SK-N-SH (cell line): ENCODE results near the gene HNRNPF. TPM values are rescaled to one million over a fixed set of nuclear protein-coding genes. Genes with fewer than 3 reads are reported as not detected.

Experiments
- CTCF ChIA-PET: fragments of 300-600, 350-600 bp; formaldehyde crosslinking; extraction: SDS; loops from one replicate; lab custom pipeline; 2021; lab: Yijun Ruan, JAX
- POLR2A ChIA-PET: fragments of 350-600 bp; sonication (Branson Sonifier 250); formaldehyde crosslinking; extraction: SDS; loops from one replicate; lab custom pipeline; 2020; ENCODE audit warnings: antibody characterized with exemption, inconsistent platforms; lab: Yijun Ruan, JAX
- DNase-seq: peaks from one replicate; pipeline ENCODE4 v3.0.0; 2012
- H2AFZ ChIP-seq: fragments of 200-600 bp; sonication (generic); 2 replicates; pipeline ENCODE4 v1.8.1; 2016; ENCODE audit warnings: antibody characterized with exemption, mild to moderate bottlenecking, low read depth
- H3F3A ChIP-seq: fragments of 200-600 bp; sonication (generic); replicated peaks from 2 replicates; pipeline ENCODE3; 2016; ENCODE audit warnings: antibody characterized with exemption, mild to moderate bottlenecking; ENCODE audit not compliant: insufficient read depth
- H3K27ac ChIP-seq, 2 experiments: fragments of 200-500 bp in 1 of 2; fragments of 200-600 bp in 1 of 2; sonication (Bioruptor generic) in 1 of 2; sonication (generic), shearing (Covaris generic) in 1 of 2; 2 replicates each; pipeline versions ENCODE4 v1.5.1 to v1.6.1; 2014 to 2016; ENCODE audit warnings: low read depth in 2 of 2, inconsistent platforms in 1 of 2, low read length in 1 of 2, mild to moderate bottlenecking in 1 of 2, mixed read lengths in 1 of 2
- H3K27me3 ChIP-seq: fragments of 200-600 bp; sonication (generic), shearing (Covaris generic); 2 replicates; pipeline ENCODE4 v1.6.1; 2016; ENCODE audit warnings: mixed run types; ENCODE audit not compliant: insufficient read depth
- H3K36me3 ChIP-seq, 2 experiments: fragments of 200-500 bp in 1 of 2; fragments of 200-600 bp in 1 of 2; sonication (Bioruptor generic) in 1 of 2; sonication (generic) in 1 of 2; replicated peaks in 1 of 2; 2 replicates each; pipeline versions ENCODE3 to v1.5.1; 2014 to 2016; ENCODE audit warnings: low read length in 1 of 2, mild to moderate bottlenecking in 1 of 2; ENCODE audit not compliant: insufficient read depth in 2 of 2, control insufficient read depth in 1 of 2
- H3K4me1 ChIP-seq, 2 experiments: fragments of 200-500 bp in 1 of 2; fragments of 200-600 bp in 1 of 2; sonication (Bioruptor generic) in 1 of 2; sonication (generic), shearing (Covaris generic) in 1 of 2; 2 replicates each; pipeline versions ENCODE4 v1.5.1 to v1.6.1; 2014 to 2016; ENCODE audit warnings: low read depth in 1 of 2, low read length in 1 of 2, mixed run types in 1 of 2; ENCODE audit not compliant: insufficient read depth in 2 of 2, control insufficient read depth in 1 of 2
- H3K4me2 ChIP-seq: fragments of 200-600 bp; sonication (generic), shearing (Covaris generic); 2 replicates; pipeline ENCODE4 v1.6.1; 2017; ENCODE audit warnings: mixed run types
- H3K4me3 ChIP-seq, 2 experiments: fragments of 200-500 bp in 1 of 2; fragments of 200-600 bp in 1 of 2; sonication (Bioruptor generic) in 1 of 2; sonication (generic), shearing (Covaris generic) in 1 of 2; 2 replicates each; pipeline versions ENCODE4 v1.5.1 to v1.8.1; 2014 to 2016; ENCODE audit warnings: low read depth in 2 of 2, inconsistent platforms in 1 of 2, low read length in 1 of 2, mild to moderate bottlenecking in 1 of 2, mixed read lengths in 1 of 2, moderate library complexity in 1 of 2
- H3K79me2 ChIP-seq: fragments of 200-600 bp; sonication (generic); 2 replicates; pipeline ENCODE4 v1.8.1; 2017; ENCODE audit warnings: mild to moderate bottlenecking; ENCODE audit not compliant: insufficient read depth
- H3K9ac ChIP-seq: fragments of 200-600 bp; sonication (generic); 2 replicates; pipeline ENCODE4 v1.6.1; 2017; ENCODE audit warnings: mixed run types
- H3K9me2 ChIP-seq: fragments of 200-600 bp; sonication (generic); 2 replicates; pipeline ENCODE4 v1.6.1; 2017; ENCODE audit warnings: mixed run types
- H3K9me3 ChIP-seq: fragments of 200-600 bp; sonication (generic); 2 replicates; pipeline ENCODE4 v1.6.1; 2017; ENCODE audit warnings: mixed run types, mild to moderate bottlenecking, moderate library complexity
- H4K20me1 ChIP-seq: fragments of 200-600 bp; sonication (generic); 2 replicates; pipeline ENCODE4 v1.6.1; 2017; ENCODE audit warnings: mild to moderate bottlenecking, mixed run types; ENCODE audit not compliant: insufficient read depth
- ELF1 ChIP-seq: IDR thresholded peaks from 2 replicates; pipeline ENCODE4 v1.4.0; 2012
- FOSL2 ChIP-seq: IDR thresholded peaks from 2 replicates; pipeline ENCODE4 v1.4.0; 2012; ENCODE audit warnings: low read depth, mild to moderate bottlenecking, moderate library complexity, borderline replicate concordance
- FOXJ3 ChIP-seq: sonication (generic); formaldehyde crosslinking; IDR thresholded peaks from 2 replicates; pipeline ENCODE4 v1.5.1; 2020; ENCODE audit warnings: mild to moderate bottlenecking, missing genetic modification reagents
- FOXM1 ChIP-seq: IDR thresholded peaks from 2 replicates; pipeline ENCODE4 v1.4.0; 2012; ENCODE audit warnings: low read depth, mild to moderate bottlenecking
- GABPA ChIP-seq: IDR thresholded peaks from 2 replicates; pipeline ENCODE4 v1.4.0; 2012; ENCODE audit warnings: low read depth, mild to moderate bottlenecking
- MEF2A ChIP-seq: IDR thresholded peaks from 2 replicates; pipeline ENCODE4 v1.4.0; 2012; ENCODE audit warnings: low read depth, borderline replicate concordance
- MXI1 ChIP-seq: IDR thresholded peaks from 2 replicates; pipeline ENCODE4 v1.6.1; 2012; ENCODE audit warnings: mild to moderate bottlenecking, low read depth, low read length, improper control_type of control experiment
- NRF1 ChIP-seq: IDR thresholded peaks from 2 replicates; pipeline ENCODE4 v1.6.1; 2012; ENCODE audit warnings: low read depth, mild to moderate bottlenecking, low read length
- PBX3 ChIP-seq: IDR thresholded peaks from 2 replicates; pipeline ENCODE4; 2012
- USF1 ChIP-seq: IDR thresholded peaks from 2 replicates; pipeline ENCODE4 v1.4.0; 2012; ENCODE audit warnings: low read depth, borderline replicate concordance
- WGBS: methylation state at CpG from one replicate; pipeline ENCODE4 v1.1.6; 2017; ENCODE audit warnings: low lambda C conversion rate; 5-methylcytosine and 5-hydroxymethylcytosine counted together
- polyA plus RNA-seq, 3 experiments: library from polyadenylated mRNA; depleted of rRNA; stranded (reverse); fragments of >200 nt; gene quantifications; 2 replicates each; pipeline ENCODE4 v1.2.3, GENCODE V29; 2012
- TF ChIP-seq, protein P1 (sequence below): IDR thresholded peaks from 2 replicates; pipeline ENCODE4 v1.4.0; 2012; ENCODE audit warnings: low read depth, borderline replicate concordance

The HNRNPF gene
- polyA plus RNA-seq, 1 of the 3 experiments (the other 2 are of a cell fraction): 195 TPM

DNA sequence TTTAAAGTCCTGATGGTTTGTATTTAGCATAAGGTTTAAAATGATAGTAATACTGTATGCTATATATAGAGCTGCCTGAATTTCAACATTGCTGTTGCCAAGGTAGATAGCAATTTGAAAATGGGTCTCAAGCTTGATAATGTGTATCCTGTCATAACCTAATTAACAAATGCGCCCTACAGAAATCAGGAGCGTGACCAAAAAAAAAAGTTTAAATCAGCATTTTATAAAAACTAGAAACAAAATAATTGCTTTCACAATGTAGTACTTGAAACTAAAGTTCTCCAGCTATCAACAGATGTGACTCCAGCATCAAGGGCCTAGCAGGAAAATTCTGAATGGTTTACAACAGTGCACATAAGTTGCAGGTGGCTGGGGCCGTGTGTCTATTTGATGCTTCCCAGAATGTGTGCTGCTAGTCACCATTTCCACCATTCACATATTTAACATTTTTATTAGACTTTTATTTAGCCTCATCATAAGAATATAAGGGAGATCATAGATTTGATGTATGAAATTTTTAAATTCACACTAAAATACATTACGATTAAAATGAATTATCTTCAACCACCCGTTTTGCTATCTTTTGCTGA lies 23.5 kb downstream of the HNRNPF start:
- H3K9me3 ChIP-seq: no peaks in the 10 kb centered on the region
- H3F3A ChIP-seq: peaks cover 39% of the 10 kb centered on the region
- CTCF ChIA-PET: interaction anchor here (0.8 to 1.1 kb wide), 3 partner anchors 22 to 120 kb away, joined by 3 to 5 read pairs (median 3); no protein-coding TSS in a partner anchor
- 90% methylated on average over 5 of the region's 5 CpGs for WGBS
- H3K4me1 ChIP-seq: peaks cover 0 to 4% of the 10 kb centered on the region in 2 experiments; a peak in 1 of 4 replicates
- no peaks in the 10 kb centered on the region for H3K27me3 ChIP-seq
- H2AFZ ChIP-seq: no peak overlapping the region
- H3K4me2 ChIP-seq: no peak overlapping the region
- no peak for DNase-seq
- H3K79me2 ChIP-seq: peaks cover 27% of the 10 kb centered on the region
- H3K36me3 ChIP-seq: peaks cover 53 to 54% of the 10 kb centered on the region in 2 experiments
- H3K4me3 ChIP-seq: no peak overlapping the region
- no peak overlapping the region for H3K9ac ChIP-seq
- no peak overlapping the region for H3K27ac ChIP-seq
- TF ChIP-seq ELF1 (no peak), GABPA (no peak), FOXM1 (no peak), MXI1 (no peak), FOSL2 (no peak), FOXJ3 (CRISPR knock-in tag) (no peak), MEF2A (no peak), PBX3 (no peak), NRF1 (no peak), USF1 (no peak)
- TF ChIP-seq, protein P1, sequence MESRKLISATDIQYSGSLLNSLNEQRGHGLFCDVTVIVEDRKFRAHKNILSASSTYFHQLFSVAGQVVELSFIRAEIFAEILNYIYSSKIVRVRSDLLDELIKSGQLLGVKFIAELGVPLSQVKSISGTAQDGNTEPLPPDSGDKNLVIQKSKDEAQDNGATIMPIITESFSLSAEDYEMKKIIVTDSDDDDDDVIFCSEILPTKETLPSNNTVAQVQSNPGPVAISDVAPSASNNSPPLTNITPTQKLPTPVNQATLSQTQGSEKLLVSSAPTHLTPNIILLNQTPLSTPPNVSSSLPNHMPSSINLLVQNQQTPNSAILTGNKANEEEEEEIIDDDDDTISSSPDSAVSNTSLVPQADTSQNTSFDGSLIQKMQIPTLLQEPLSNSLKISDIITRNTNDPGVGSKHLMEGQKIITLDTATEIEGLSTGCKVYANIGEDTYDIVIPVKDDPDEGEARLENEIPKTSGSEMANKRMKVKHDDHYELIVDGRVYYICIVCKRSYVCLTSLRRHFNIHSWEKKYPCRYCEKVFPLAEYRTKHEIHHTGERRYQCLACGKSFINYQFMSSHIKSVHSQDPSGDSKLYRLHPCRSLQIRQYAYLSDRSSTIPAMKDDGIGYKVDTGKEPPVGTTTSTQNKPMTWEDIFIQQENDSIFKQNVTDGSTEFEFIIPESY: no peak
- peaks cover 63% of the 10 kb centered on the region for H4K20me1 ChIP-seq
- POLR2A ChIA-PET: interaction anchor here (1.7 kb wide), 1 partner anchor 10 kb away, joined by 4 read pairs; no protein-coding TSS in a partner anchor
- no peaks in the 10 kb centered on the region for H3K9me2 ChIP-seq
